SK-N-MC (cell line): ENCODE measurements around the gene HDHD5.

ENCODE experiments used
- DNase-seq: peaks from one replicate; pipeline ENCODE4 v3.0.0-alpha.2; 2011; ENCODE audit warnings: low read depth, low spot score
- H3K27ac ChIP-seq: fragments of 200-600 bp; sonication (generic); 2 replicates; pipeline ENCODE4 v1.5.1; 2016; ENCODE audit warnings: mixed run types
- H3K36me3 ChIP-seq: fragments of 200-600 bp; sonication (generic); 2 replicates; pipeline ENCODE4 v1.6.1; 2017; ENCODE audit warnings: antibody characterized with exemption, low read length, mixed read lengths; ENCODE audit not compliant: insufficient read depth
- H3K4me3 ChIP-seq: fragments of 200-600 bp; sonication (generic); 2 replicates; pipeline ENCODE4 v1.5.1; 2016
- H3K9ac ChIP-seq: fragments of 200-600 bp; sonication (generic); 2 replicates; pipeline ENCODE4 v1.8.0; 2017; ENCODE audit warnings: mixed run types, mixed read lengths; ENCODE audit not compliant: insufficient read length
- H3K9me3 ChIP-seq: fragments of 200-600 bp; sonication (generic); 2 replicates; pipeline ENCODE4 v1.6.1; 2017; ENCODE audit warnings: low read depth, mild to moderate bottlenecking, antibody characterized with exemption, low read length, moderate library complexity, mixed read lengths
- EZH2 ChIP-seq: fragments of 200-600 bp; sonication (generic); IDR thresholded peaks from one replicate; pipeline ENCODE4 v1.6.1; 2017; ENCODE audit warnings: antibody characterized with exemption
- FOXP2 ChIP-seq: optimal IDR thresholded peaks from 2 replicates; pipeline ENCODE3; 2011; ENCODE audit warnings: mild to moderate bottlenecking, moderate library complexity; ENCODE audit not compliant: insufficient read depth; ENCODE audit errors: extremely low read length, control extremely low read depth
- POLR2AphosphoS5 ChIP-seq: IDR thresholded peaks from 2 replicates; pipeline ENCODE4 v1.6.1; 2012; ENCODE audit warnings: mild to moderate bottlenecking, low read depth, low read length, borderline replicate concordance

The HDHD5 gene

DNA sequence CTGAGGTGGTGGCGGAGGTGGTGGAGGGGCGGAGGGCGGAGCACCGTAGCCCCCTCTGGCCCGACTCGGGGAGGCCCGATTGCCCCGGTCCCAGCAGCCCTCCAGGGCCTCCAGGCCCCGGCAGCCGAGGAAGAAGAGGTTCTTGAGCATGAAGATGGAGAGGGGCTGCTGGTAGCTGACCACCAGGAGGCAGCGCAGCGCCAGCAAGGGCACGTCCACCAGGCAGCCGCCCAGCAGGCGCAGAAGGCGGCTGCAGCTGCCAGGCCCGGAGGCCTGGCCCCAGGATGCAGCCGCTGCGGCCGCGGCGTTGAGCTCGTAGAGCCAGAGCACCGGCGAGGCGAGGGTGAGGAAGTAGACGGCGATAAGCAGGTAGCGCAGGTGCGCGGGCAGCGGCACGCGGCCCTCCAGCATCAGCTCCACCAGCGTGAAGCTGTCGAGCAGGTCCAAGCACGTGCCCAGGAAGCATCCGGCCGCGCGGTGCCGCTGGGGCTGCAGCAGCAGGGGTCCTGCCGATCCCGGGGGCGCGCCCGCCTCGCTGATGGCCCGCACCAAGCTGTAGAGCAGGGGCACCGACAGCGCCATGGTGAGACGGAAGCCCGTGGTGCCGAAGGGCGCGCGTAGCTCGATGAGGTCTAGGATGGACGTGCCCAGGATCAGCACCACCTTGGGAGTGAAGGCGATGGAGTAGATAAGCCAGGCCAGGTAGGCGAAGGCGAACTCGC, 39.4 kb downstream of the HDHD5 start:
- Histone ChIP-seq H3K9me3 (no peaks in the 10 kb centered on the region), H3K27ac (no peak overlapping the region), H3K4me3 (no peak overlapping the region), H3K9ac (no peak overlapping the region), H3K36me3 (no peaks in the 10 kb centered on the region)
- TF ChIP-seq FOXP2 = no peak
- TF ChIP-seq POLR2AphosphoS5 = no peak
- TF ChIP-seq EZH2 = no peak
- no peak for DNase-seq

DNA sequence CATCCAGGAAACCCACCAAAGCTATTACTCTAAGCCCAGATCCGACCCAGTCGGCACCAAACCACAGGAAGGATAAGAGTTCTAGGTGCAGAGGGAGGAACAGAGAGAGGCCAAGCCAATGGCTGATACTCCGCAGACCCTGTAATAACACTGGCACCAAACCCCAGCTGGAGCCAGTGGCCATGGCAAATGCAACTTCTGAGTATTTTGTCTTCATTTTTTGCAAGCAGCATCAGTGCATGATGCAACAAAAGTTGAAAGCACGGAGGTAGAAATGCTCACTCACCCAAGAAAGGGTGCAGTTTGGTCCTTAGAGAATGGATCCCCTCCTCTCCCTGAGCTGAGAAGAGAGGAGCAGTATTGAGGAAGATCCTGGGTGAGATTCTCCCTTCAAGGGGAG, 40.7 kb downstream of the HDHD5 start:
- TF ChIP-seq FOXP2 (no peak), POLR2AphosphoS5 (no peak), EZH2 (no peak)
- Histone ChIP-seq H3K27ac (no peak overlapping the region), H3K9me3 (no peaks in the 10 kb centered on the region), H3K4me3 (no peak overlapping the region), H3K36me3 (no peaks in the 10 kb centered on the region), H3K9ac (no peak overlapping the region)
- DNase-seq = no peak

GRCh38 chr22:17117890-17118289, 41.2 kb downstream of the HDHD5 start:
- no peak overlapping the region for H3K27ac ChIP-seq
- no peak for DNase-seq

GRCh38 chr22:17117400-17117799, 41.7 kb downstream of the HDHD5 start:
- Histone ChIP-seq H3K27ac (no peak overlapping the region), H3K4me3 (no peak overlapping the region), H3K36me3 (no peaks in the 10 kb centered on the region), H3K9me3 (no peaks in the 10 kb centered on the region), H3K9ac (no peak overlapping the region)
- no peak for TF ChIP-seq FOXP2
- no peak for TF ChIP-seq EZH2
- no peak for TF ChIP-seq POLR2AphosphoS5
- no peak for DNase-seq

More at GRCh38 chr22:17117890-17118289, 41.2 kb downstream of the HDHD5 start:
- Histone ChIP-seq H3K9me3 (no peaks in the 10 kb centered on the region), H3K9ac (no peak overlapping the region), H3K36me3 (no peaks in the 10 kb centered on the region), H3K4me3 (no peak overlapping the region)
- TF ChIP-seq FOXP2 (no peak), POLR2AphosphoS5 (no peak), EZH2 (no peak)

GRCh38 chr22:17116572-17117330, 42.3 kb downstream of the HDHD5 start:
- TF ChIP-seq FOXP2 (no peak), EZH2 (no peak), POLR2AphosphoS5 (no peak)
- Histone ChIP-seq H3K27ac (no peak overlapping the region), H3K4me3 (no peak overlapping the region), H3K36me3 (no peaks in the 10 kb centered on the region), H3K9me3 (no peaks in the 10 kb centered on the region), H3K9ac (no peak overlapping the region)
- DNase-seq = no peak

GRCh38 chr22:17115945-17116565, 43.0 kb downstream of the HDHD5 start:
- no peak overlapping the region for H3K4me3 ChIP-seq
- no peak overlapping the region for H3K27ac ChIP-seq
- no peaks in the 10 kb centered on the region for H3K36me3 ChIP-seq
- no peak overlapping the region for H3K9ac ChIP-seq
- H3K9me3 ChIP-seq = no peaks in the 10 kb centered on the region
- no peak for TF ChIP-seq FOXP2
- no peak for TF ChIP-seq EZH2
- no peak for TF ChIP-seq POLR2AphosphoS5
- no peak for DNase-seq

DNA sequence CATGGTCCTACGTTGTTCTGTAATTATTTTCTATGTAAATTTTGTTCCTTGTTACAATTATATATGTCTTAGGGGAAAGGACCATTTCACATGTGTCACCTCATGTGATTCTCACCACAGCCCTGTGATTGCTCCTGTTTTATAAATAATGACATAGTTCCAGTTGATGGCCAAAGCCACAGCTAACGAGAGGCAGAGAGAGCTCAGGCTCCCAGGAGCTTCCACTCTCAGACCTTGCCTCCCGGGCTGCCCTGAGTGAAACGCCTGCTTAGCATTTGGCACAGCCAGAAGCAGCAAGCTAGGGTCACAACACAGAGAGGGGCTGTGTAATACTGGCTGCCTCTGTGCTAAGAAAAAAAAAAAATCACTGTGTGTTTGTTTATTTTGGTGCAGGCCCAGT, 43.8 kb downstream of the HDHD5 start:
- DNase-seq = no peak
- Histone ChIP-seq H3K9ac (no peak overlapping the region), H3K36me3 (no peaks in the 10 kb centered on the region), H3K4me3 (no peak overlapping the region), H3K27ac (no peak overlapping the region), H3K9me3 (no peaks in the 10 kb centered on the region)
- TF ChIP-seq EZH2 (no peak), FOXP2 (no peak), POLR2AphosphoS5 (no peak)

GRCh38 chr22:17114898-17115235, 44.2 kb downstream of the HDHD5 start:
- H3K4me3 ChIP-seq = no peak overlapping the region
- H3K9me3 ChIP-seq = no peaks in the 10 kb centered on the region
- TF ChIP-seq POLR2AphosphoS5 = no peak
- no peak for TF ChIP-seq FOXP2
- TF ChIP-seq EZH2 = no peak
- no peaks in the 10 kb centered on the region for H3K36me3 ChIP-seq
- no peak for DNase-seq
- no peak overlapping the region for H3K9ac ChIP-seq
- H3K27ac ChIP-seq = no peak overlapping the region
